Right cardiac atrium (tissue), 5 donors: ENCODE data around the gene ADGRG3. TPM values are rescaled to one million over a fixed set of nuclear protein-coding genes. Genes with fewer than 3 reads are reported as not detected.

ENCODE experiments used
- ATAC-seq, 2 donors: fragments of 200-7000 bp; cut with Tn5 transposase; one replicate each; pipeline versions ENCODE4 v1.8.0 to v1.9.1; 2020; ENCODE audit warnings: moderate library complexity in 2 of 2, mild to moderate bottlenecking in 1 of 2
- DNase-seq, 3 donors: peaks; one replicate each; pipeline ENCODE4 v3.0.0-alpha.2; 2020
- H3K27ac ChIP-seq: one replicate; pipeline ENCODE4 v1.5.1; 2013; ENCODE audit warnings: mild to moderate bottlenecking, low read length, control low read depth, moderate library complexity
- H3K27me3 ChIP-seq: one replicate; pipeline ENCODE4 v1.6.1; 2013; ENCODE audit not compliant: control insufficient read depth, insufficient read depth
- H3K4me1 ChIP-seq: one replicate; pipeline ENCODE4 v1.6.1; 2013; ENCODE audit warnings: low read length; ENCODE audit not compliant: control insufficient read depth, insufficient read depth
- H3K4me3 ChIP-seq: one replicate; pipeline ENCODE4 v1.5.1; 2013; ENCODE audit warnings: low read length, control low read depth
- H3K9me3 ChIP-seq: one replicate; pipeline ENCODE4 v1.6.1; 2013; ENCODE audit warnings: low read length; ENCODE audit not compliant: control insufficient read depth
- WGBS: extraction: QIAGEN DNeasy Blood & Tissue Kit; methylation state at CpG from one replicate; pipeline ENCODE4 v1.1.7; 2013; 5-methylcytosine and 5-hydroxymethylcytosine counted together
- intact Hi-C, 4 donors: fragments of 100-400 bp; cut with DNase I; formaldehyde crosslinking; loops; one replicate each; pipeline versions ENCODE4 v1.11.0 to v1.14.0; 2022 to 2023
- polyA plus RNA-seq: library from polyadenylated mRNA; stranded (reverse); fragments of 200-250 nt; gene quantifications from one replicate; pipeline ENCODE4 v1.2.3, GENCODE V29; 2013
- total RNA-seq, 4 donors: library from RNA; stranded (reverse); fragmentation: NEBNext Ultra II Directional; extraction: Animal tissue kit (Norgen Biotek cat#: 25700); gene quantifications; one replicate each; pipeline ENCODE4 v1.2.1, GENCODE V29; 2021
- donor health status: healthy with polysubstance abuse.
- donor health status: DM: no; HTN: yes; CAD: no.
- donor health status: DM: no; HTN: no; CAD: no.
- donor health status: DM: no; HTN: yes; CAD: no; lungs with severe emphysema.
- donor health status: DM: yes; HTN: yes; CAD: no.

The ADGRG3 gene
- total and polyA plus RNA-seq, 5 donors, result 0.11 to 0.66 (median 0.14) TPM

DNA sequence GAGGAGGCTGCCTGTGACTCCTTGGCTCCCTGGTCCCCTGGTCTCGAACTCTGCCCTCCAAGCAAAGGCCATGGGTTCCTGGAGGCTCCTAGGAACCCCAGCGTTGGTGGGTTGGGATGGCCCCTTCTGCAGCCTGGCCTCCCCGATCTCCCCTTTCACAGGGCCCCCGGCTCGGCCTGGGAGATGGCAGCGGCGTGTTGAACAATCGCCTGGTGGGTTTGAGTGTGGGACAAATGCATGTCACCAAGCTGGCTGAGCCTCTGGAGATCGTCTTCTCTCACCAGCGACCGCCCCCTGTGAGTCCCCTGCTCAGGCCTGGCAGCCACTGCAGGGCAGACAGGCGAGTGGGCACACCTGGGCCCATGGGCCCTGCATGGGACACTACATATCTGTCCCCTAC, 10.9 kb downstream of the ADGRG3 start:
- Histone ChIP-seq H3K27me3 (no peaks in the 10 kb centered on the region), H3K4me3 (no peak overlapping the region), H3K9me3 (no peaks in the 10 kb centered on the region), H3K27ac (no peak overlapping the region), H3K4me1 (no peaks in the 10 kb centered on the region)
- intact Hi-C loops, result no loop called here
- no peak for DNase-seq
- WGBS, result 77% methylated on average over 12 of the region's 12 CpGs
- no peak for ATAC-seq

DNA sequence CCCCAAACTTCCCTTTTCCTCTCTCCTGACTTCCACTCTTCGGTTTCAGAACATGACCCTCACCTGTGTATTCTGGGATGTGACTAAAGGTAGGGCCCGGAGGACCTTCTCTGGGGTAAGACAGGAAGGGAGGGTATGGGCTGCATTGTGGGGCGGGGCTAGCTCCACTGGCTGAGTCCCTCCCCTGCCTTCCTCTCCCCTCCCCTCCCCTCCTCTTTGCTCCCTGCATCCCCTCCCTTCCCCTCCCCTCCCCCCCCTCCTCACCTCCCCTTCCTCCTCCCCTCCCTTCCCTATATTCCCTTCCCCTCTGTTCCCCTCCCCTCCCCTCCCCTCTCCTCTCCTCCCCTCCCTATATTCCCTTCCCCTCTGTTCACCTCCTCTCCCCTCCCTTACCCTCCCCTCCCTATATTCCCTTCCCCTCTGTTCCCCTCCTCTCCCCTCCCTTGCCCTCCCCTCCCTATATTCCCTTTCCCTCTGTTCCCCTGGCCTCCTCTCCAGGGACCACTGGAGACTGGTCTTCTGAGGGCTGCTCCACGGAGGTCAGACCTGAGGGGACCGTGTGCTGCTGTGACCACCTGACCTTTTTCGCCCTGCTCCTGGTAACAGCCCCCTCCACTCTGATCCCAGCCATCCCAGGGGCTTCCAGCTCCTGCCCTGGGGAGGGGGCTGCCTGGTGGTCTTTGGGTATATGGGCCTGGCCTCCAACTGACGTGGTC, 11.8 kb downstream of the ADGRG3 start:
- no peaks in the 10 kb centered on the region for H3K4me1 ChIP-seq
- DNase-seq, result no peak
- no peaks in the 10 kb centered on the region for H3K27me3 ChIP-seq
- H3K27ac ChIP-seq, result no peak overlapping the region
- H3K9me3 ChIP-seq, result no peaks in the 10 kb centered on the region
- intact Hi-C loops, result no loop called here
- WGBS, result 69% methylated on average over 7 of the region's 7 CpGs
- no peak overlapping the region for H3K4me3 ChIP-seq
- ATAC-seq, result no peak

DNA sequence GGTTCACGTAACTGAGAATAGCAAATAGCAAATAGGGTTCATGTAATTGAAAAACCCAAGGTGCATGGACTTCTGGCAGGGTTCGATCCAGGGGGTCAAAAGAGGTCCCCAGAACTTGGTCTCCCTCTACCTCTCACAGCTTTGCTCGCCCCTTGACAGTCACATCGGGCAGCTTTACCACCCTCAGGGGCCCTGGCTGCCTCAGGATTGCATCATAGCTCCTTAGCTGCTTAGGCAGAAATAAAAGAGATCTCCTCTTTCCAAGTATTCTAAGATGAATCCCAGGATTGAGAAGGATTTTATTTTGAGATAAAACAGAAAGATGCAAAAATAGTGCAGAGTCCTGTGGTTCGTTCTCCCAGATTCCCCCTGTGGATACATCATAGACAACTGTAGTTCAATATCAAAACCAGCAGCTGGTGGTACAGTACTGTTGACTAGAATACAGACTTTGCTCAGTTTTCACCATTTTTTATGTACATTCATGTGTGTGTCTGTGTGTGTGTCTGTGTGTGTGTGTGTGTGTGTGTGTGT, 12.8 kb downstream of the ADGRG3 start:
- ATAC-seq (no peak), DNase-seq (no peak)
- WGBS, result 75% methylated on average over 5 of the region's 5 CpGs
- Histone ChIP-seq H3K27ac (no peak overlapping the region), H3K27me3 (no peaks in the 10 kb centered on the region), H3K4me3 (no peak overlapping the region), H3K4me1 (no peaks in the 10 kb centered on the region), H3K9me3 (no peaks in the 10 kb centered on the region)
- intact Hi-C loops, result no loop called here

DNA sequence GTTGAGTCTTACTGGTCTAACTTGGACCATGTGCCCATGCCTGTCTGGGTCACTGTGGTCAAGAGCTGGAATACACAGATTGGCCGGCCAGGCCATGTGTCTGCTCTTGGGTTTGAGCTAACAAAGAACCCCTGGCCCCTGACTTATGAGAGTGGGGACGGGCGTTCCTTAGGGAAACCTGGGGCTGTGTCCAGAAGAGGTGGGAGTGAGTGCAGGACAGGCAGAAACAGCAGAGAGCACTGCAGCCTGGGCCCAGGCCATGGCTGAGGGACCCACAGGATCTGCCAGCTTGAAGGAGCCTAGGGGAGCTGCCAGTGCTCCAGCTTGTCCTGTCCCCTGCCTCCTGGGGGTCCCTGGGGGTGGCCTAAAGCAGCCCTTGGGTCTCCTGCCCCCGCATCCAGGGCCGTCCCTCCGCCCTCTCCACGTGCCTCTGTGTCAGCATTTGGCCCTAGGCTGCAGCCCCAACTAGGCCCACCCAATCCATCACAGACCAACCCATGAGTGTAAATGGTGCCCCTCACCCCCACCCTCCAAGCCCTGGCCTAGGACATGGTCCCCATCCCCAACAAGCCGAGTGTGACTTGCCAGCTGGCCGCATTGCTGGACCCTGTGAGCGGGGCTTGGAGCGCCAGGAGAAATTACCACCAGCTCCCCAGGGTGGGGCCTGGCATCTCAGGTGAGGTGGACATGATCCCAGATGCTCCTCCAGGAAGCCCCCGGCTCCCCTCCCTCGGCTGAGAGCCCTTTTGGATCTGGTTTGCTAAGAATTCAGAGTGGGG, 14.0 kb downstream of the ADGRG3 start:
- Histone ChIP-seq H3K4me1 (no peaks in the 10 kb centered on the region), H3K9me3 (no peaks in the 10 kb centered on the region), H3K4me3 (no peak overlapping the region), H3K27ac (no peak overlapping the region), H3K27me3 (no peaks in the 10 kb centered on the region)
- WGBS, result 94% methylated on average over 13 of the region's 13 CpGs
- DNase-seq (no peak), ATAC-seq (no peak)
- intact Hi-C loops, result no loop called here

DNA sequence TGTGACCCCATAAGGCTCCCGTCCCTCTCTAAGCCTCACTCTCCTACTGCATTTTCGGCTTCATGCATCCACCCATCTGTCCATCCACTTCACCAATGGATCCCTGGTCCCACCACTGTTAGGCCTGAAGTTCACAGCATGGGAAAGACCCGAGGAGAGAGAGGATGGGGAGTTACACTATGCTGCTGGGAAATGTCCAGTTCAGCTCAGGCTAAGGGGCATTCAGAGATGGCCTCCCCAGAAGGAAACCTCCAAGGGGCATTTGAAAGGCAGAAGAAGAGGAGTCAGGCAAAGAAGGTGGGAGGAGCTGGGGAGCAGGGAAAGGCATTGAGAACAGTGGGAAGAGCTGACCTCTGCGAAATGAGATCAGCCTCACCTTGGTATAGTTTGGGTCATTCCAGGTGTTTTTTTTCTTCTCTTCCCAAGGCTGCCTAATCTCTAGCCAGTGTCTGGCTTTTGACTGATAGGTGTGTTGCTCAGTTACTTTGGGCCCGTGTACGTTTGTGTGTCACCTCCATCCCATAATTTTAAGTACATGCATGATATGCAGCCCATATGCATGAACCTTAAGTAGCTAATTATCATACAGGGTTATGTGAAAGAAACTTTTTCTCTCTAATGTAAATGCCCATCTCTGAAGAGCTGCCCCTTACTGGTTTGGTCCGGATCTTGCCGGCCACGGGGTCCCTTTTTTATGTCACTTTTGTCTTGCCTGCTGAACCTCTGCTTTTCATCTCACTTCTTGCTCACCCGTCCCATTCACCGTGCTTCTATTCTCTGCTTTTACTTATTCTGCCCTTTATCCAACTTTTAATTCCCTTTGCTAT, 14.9 kb downstream of the ADGRG3 start:
- WGBS, result 89% methylated on average over 11 of the region's 11 CpGs
- Histone ChIP-seq H3K4me3 (no peak overlapping the region), H3K9me3 (no peaks in the 10 kb centered on the region), H3K27ac (no peak overlapping the region), H3K27me3 (no peaks in the 10 kb centered on the region), H3K4me1 (no peaks in the 10 kb centered on the region)
- intact Hi-C loops, result no loop called here
- DNase-seq (no peak), ATAC-seq (no peak)

DNA sequence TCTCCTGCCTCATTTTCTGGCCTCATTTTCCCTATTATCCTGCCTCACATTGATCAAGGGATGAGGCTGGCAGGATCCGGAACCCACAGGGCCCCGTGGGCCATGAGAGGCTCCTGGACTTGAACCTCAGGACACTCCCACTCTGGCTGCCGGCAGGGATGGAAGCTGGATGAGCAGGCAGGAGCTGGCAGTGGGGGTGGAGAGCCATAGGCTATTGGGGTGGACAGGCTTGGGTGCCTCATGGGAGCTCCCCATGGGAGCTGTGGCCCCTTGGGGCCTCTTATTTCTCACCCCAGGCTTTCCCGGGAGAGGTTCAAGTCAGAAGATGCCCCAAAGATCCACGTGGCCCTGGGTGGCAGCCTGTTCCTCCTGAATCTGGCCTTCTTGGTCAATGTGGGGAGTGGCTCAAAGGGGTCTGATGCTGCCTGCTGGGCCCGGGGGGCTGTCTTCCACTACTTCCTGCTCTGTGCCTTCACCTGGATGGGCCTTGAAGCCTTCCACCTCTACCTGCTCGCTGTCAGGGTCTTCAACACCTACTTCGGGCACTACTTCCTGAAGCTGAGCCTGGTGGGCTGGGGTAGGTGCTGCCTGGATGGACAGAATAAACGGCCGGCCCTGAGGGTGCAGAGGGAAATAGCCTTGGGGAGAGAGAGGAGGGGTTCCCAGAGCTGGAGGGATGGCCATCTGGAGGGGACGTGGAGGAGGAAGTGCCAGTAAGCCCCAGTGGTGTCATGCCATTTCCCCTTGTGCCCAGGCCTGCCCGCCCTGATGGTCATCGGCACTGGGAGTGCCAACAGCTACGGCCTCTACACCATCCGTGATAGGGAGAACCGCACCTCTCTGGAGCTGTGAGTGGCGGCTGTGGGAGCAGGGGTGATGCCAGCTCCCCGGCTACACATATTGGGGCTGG, 15.8 kb downstream of the ADGRG3 start:
- intact Hi-C loops, result no loop called here
- no peaks in the 10 kb centered on the region for H3K27me3 ChIP-seq

DNA sequence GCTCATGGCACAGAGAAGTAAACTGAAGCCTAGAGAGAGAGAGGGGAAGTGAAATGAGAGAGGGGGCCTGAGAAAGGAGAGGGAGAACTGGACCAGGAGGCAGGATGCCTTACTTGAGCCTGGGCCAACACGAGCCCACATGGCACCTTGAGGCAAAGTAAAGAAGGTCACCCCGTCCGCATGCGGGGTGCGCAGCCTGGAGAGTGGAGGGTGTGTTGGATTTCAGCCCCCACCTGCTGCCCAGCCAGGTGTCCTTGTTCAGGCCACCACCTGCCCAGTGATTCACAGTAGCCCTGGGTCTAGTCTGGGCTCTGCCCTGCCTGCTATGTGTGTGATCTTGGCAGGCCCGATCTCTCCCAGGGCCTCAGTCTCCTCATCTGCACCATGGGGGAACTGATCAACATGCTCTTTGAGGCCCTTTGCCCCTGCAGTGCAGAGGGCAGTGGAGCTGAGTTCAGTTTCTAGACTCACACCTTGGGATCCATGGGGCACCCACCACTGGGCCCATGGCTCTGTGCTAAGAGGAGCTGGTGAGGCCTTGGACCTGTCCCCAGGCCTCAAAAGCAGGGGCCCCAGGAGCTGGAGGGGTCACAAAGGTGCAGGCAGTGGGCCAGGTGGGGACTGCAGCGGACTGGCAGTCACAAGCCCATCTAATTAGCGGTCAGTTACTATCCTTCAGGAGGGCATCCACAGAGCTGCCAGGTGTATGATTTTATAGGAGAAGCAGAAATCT, 16.7 kb downstream of the ADGRG3 start:
- 98% methylated on average over 8 of the region's 8 CpGs for WGBS
- DNase-seq, result no peak
- ATAC-seq, result no peak

More for the DNA sequence above, 15.8 kb downstream of the ADGRG3 start:
- 87% methylated on average over 18 of the region's 18 CpGs for WGBS
- Histone ChIP-seq H3K9me3 (no peaks in the 10 kb centered on the region), H3K4me1 (no peaks in the 10 kb centered on the region), H3K4me3 (no peak overlapping the region), H3K27ac (no peak overlapping the region)
- DNase-seq (no peak), ATAC-seq (no peak)

DNA sequence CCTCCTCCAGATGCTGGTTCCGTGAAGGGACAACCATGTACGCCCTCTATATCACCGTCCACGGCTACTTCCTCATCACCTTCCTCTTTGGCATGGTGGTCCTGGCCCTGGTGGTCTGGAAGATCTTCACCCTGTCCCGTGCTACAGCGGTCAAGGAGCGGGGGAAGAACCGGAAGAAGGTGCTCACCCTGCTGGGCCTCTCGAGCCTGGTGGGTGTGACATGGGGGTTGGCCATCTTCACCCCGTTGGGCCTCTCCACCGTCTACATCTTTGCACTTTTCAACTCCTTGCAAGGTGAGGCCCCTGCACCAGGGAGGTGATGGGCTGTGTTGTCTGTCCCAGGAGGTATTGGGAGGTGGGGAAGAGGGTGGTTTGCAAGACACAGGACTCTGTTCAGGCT, 17.5 kb downstream of the ADGRG3 start:
- no peak for ATAC-seq
- DNase-seq, result no peak
- no peaks in the 10 kb centered on the region for H3K27me3 ChIP-seq
- H3K4me3 ChIP-seq, result no peak overlapping the region
- H3K4me1 ChIP-seq, result no peaks in the 10 kb centered on the region
- no peak overlapping the region for H3K27ac ChIP-seq
- no peaks in the 10 kb centered on the region for H3K9me3 ChIP-seq
- WGBS, result 87% methylated on average over 11 of the region's 11 CpGs
- intact Hi-C loops, result no loop called here

More for the DNA sequence above, 16.7 kb downstream of the ADGRG3 start:
- intact Hi-C loops, result no loop called here
- H3K9me3 ChIP-seq, result no peaks in the 10 kb centered on the region
- no peaks in the 10 kb centered on the region for H3K27me3 ChIP-seq
- H3K27ac ChIP-seq, result no peak overlapping the region
- no peaks in the 10 kb centered on the region for H3K4me1 ChIP-seq
- no peak overlapping the region for H3K4me3 ChIP-seq

DNA sequence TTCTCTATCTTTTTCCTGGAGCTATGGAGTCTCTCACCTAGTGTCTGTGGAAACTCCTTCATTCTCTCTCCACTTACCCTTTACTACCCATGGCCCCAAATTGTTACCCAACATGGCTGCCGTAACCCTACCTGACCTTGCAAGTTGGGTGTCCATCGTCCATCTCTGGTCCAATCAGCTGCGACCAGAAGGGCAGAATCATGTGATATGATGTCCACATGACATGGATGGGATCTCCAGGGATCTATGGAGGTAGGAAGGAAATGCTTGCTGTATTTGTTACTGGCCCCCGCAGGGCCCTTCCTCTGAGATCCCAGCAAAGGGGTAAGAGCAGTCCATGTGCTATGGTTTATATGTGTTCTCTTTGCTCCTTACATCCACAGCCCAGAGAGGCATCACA, 18.5 kb downstream of the ADGRG3 start:
- Histone ChIP-seq H3K9me3 (no peaks in the 10 kb centered on the region), H3K4me1 (no peaks in the 10 kb centered on the region), H3K4me3 (no peak overlapping the region), H3K27me3 (no peaks in the 10 kb centered on the region), H3K27ac (no peak overlapping the region)
- DNase-seq (no peak), ATAC-seq (no peak)
- intact Hi-C loops, result no loop called here
- WGBS, result 89% methylated on average over 4 of the region's 4 CpGs
